GM13977 (cell line): ENCODE measurements around the gene PRICKLE2.
"Not testable (repeated sequence)": the region's sequence is repeated elsewhere in the genome, so short reads cannot be mapped to it uniquely, and the experiment has no call there.

Experiments used
- DNase-seq: peaks from one replicate; pipeline ENCODE4 v3.0.0; 2012; ENCODE audit warnings: low spot score
- CTCF ChIP-seq: IDR thresholded peaks from 2 replicates; pipeline ENCODE4 v1.5.1; 2012; ENCODE audit warnings: mild to moderate bottlenecking, control low read depth; ENCODE audit not compliant: insufficient read depth; ENCODE audit errors: extremely low read depth, missing control alignments
- in situ Hi-C: fragments of 300-500 bp; cut with MboI; formaldehyde crosslinking; loops from one replicate; pipeline ENCODE4 v1.12.0; 2022; ENCODE audit warnings: low sequenced_read_pairs, low pct_unique_long_range_greater_than_20kb, mixed read lengths, inconsistent platforms; ENCODE audit not compliant: unreplicated experiment

PRICKLE2 gene

GRCh38 chr3:64093825-64094712, 131.2 kb downstream of the PRICKLE2 start:
- no peak for TF ChIP-seq CTCF
- in situ Hi-C loops = no loop called here
- DNase-seq = no peak

- TF ChIP-seq CTCF = no peak
- no peak for DNase-seq
- in situ Hi-C loops = no loop called here
Measured at GRCh38 chr3:64093211-64093610, 132.1 kb downstream of the PRICKLE2 start.

- in situ Hi-C loops = no loop called here
- TF ChIP-seq CTCF = no peak
Measured at GRCh38 chr3:64091501-64091900, 133.8 kb downstream of the PRICKLE2 start.

GRCh38 chr3:64089386-64089785, 135.9 kb downstream of the PRICKLE2 start:
- DNase-seq, in situ Hi-C loops: not testable (repeated sequence)

More at GRCh38 chr3:64091501-64091900, 133.8 kb downstream of the PRICKLE2 start:
- no peak for DNase-seq

GRCh38 chr3:64088408-64089205, 136.7 kb downstream of the PRICKLE2 start:
- no peak for DNase-seq
- no peak for TF ChIP-seq CTCF
- in situ Hi-C loops = no loop called here

- in situ Hi-C loops = no loop called here
Measured at GRCh38 chr3:64086479-64087252, 138.6 kb downstream of the PRICKLE2 start.

More at GRCh38 chr3:64086479-64087252, 138.6 kb downstream of the PRICKLE2 start:
- DNase-seq = no peak
- TF ChIP-seq CTCF = no peak
